HepG2 (cell line): ENCODE data around the gene EPB41L2. TPM values are rescaled to one million over a fixed set of nuclear protein-coding genes. Genes with fewer than 3 reads are reported as not detected.

Experiments
- ARID5B ChIP-seq: IDR thresholded peaks from 2 replicates; pipeline ENCODE4 v1.4.0; 2020; ENCODE audit warnings: mild to moderate bottlenecking, missing genetic modification reagents
- CBX1 ChIP-seq: IDR thresholded peaks from one replicate; pipeline ENCODE4 v1.6.1; 2016; ENCODE audit warnings: antibody characterized with exemption, low read depth
- CREM ChIP-seq, 2 experiments: sonication (generic) in 1 of 2; formaldehyde crosslinking in 1 of 2; IDR thresholded peaks; 2 replicates each; pipeline versions ENCODE4 v1.4.0 to v1.6.1; 2016 to 2020; ENCODE audit warnings: antibody characterized with exemption in 1 of 2, mild to moderate bottlenecking in 1 of 2, missing genetic modification reagents in 1 of 2
- FLYWCH1 ChIP-seq: sonication (generic); formaldehyde crosslinking; IDR thresholded peaks from 2 replicates; pipeline ENCODE4 v1.8.1; 2023; ENCODE audit warnings: mild to moderate bottlenecking, missing genetic modification reagents
- HMG20B ChIP-seq: conservative IDR thresholded peaks from 2 replicates; pipeline ENCODE4 v1.6.1; 2016; ENCODE audit warnings: missing genetic modification reagents, missing compliant biosample characterization
- KAT2B ChIP-seq: fragments of 150-350 bp; IDR thresholded peaks from 2 replicates; pipeline ENCODE4 v1.6.1; 2014; ENCODE audit warnings: low read depth, low read length, borderline replicate concordance
- PHF20 ChIP-seq: sonication (generic); formaldehyde crosslinking; IDR thresholded peaks from 2 replicates; pipeline ENCODE4 v1.5.0; 2020; ENCODE audit warnings: mild to moderate bottlenecking, missing genetic modification reagents
- PHF5A ChIP-seq: IDR thresholded peaks from one replicate; pipeline ENCODE4 v1.6.1; 2018; ENCODE audit warnings: low read depth, missing genetic modification reagents; ENCODE audit not compliant: unreplicated experiment
- POGK ChIP-seq: sonication (generic); formaldehyde crosslinking; conservative IDR thresholded peaks from 2 replicates; pipeline ENCODE4 v1.8.0; 2022; ENCODE audit warnings: mild to moderate bottlenecking, moderate library complexity, missing genetic modification reagents
- SNAPC2 ChIP-seq: sonication (generic); formaldehyde crosslinking; IDR thresholded peaks from 2 replicates; pipeline ENCODE4 v1.8.1; 2022; ENCODE audit warnings: mild to moderate bottlenecking, missing genetic modification reagents
- ZBTB39 ChIP-seq: sonication (generic); formaldehyde crosslinking; IDR thresholded peaks from 2 replicates; pipeline ENCODE4 v1.5.0; 2020; ENCODE audit warnings: missing genetic modification reagents
- ZNF331 ChIP-seq: sonication (generic); formaldehyde crosslinking; IDR thresholded peaks from 2 replicates; pipeline ENCODE4 v1.4.0; 2020; ENCODE audit warnings: missing genetic modification reagents
- ZNF646 ChIP-seq: sonication (generic); formaldehyde crosslinking; IDR thresholded peaks from 2 replicates; pipeline ENCODE4 v1.9.0; 2021; ENCODE audit warnings: mild to moderate bottlenecking, missing genetic modification reagents
- polyA plus RNA-seq, 8 experiments: library from polyadenylated mRNA; depleted of rRNA in 3 of 8; stranded (reverse) in 7 of 8; unstranded in 1 of 8; fragments of >200 nt; fragmentation: Illumina TruSeq in 4 of 8; extraction: Trizol in 4 of 8; gene quantifications; 2 replicates each; pipeline versions ENCODE4 v1.2.1 to v1.2.3, GENCODE V29; 2011 to 2016; ENCODE audit warnings: low read depth in 4 of 8, missing spikeins in 1 of 8, mixed read lengths in 1 of 8; ENCODE audit not compliant: insufficient read depth in 1 of 8
- total RNA-seq, 5 experiments: library from RNA; depleted of rRNA; stranded (reverse); fragments of >200 nt; fragmentation: Illumina TruSeq; extraction: Trizol; gene quantifications; 2 replicates each; pipeline ENCODE4 v1.2.3, GENCODE V29; 2016; ENCODE audit warnings: low read depth in 1 of 5

The EPB41L2 gene
- total and polyA plus RNA-seq, 2 of the 13 experiments (the other 11 are each of a cell fraction or from before 2014, with no cell fraction given), result 41.7 to 56.4 TPM

- TF ChIP-seq ARID5B (peak; percentile 96), ZNF646 (CRISPR knock-in tag) (no peak), CBX1 (peak; percentile 22), PHF20 (CRISPR knock-in tag) (no peak; the same call in 1 of the 2 replicates), CREM (IDR thresholded peaks at IDR 0.05) (peak; percentile 42; the same call in 1 of the 2 replicates), CREM (CRISPR knock-in tag; IDR thresholded peaks at IDR 0.05) (no peak), ZNF331 (CRISPR knock-in tag) (peak; percentile 89), PHF5A (no peak), ZBTB39 (CRISPR knock-in tag) (peak; percentile 44), POGK (CRISPR knock-in tag) (0 out of 2 replicates have a peak, but pooled peaks have one; percentile 33), SNAPC2 (CRISPR knock-in tag) (no peak), KAT2B (no peak), FLYWCH1 (CRISPR knock-in tag) (no peak), HMG20B (CRISPR knock-in tag) (0 out of 2 replicates have a peak, but pooled peaks have one; percentile 56)
These were observed 2.2 kb upstream of the EPB41L2 start (continued) for GRCh38 chr6:131065112-131065823.
